ENCODE measurements around the gene ZNF469. TPM values are rescaled to one million over a fixed set of nuclear protein-coding genes. Genes with fewer than 3 reads are reported as not detected.

Gene ZNF469
- total RNA-seq, 4 donors from 2014 or later: 0.87 to 1.8 (median 1.1) TPM

DNA sequence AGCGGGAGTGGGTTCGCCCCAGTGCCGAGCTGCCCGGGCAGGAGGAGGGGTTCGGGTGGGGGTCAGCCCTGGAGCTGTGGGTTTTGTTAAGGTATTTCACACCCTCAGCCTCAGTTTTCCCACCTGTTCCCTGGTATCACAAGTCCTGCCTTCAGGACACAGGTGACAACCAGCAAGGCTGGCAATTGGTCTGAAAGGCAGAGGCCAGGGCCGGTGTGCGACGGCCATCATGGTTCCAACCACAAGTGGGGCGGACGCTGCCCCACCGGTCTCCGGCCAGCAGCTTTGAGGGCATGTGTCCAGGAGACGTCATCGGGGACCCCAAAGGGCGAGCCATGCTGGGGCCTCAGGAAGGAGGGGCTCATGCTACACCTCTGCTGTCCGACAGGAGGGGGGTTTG, 10.8 kb downstream of the ZNF469 start:
- Histone ChIP-seq H3K4me1 (peaks cover 0 to 5% (median 0%) of the 10 kb centered on the region in 4 donors), H3K9me3 (no peaks in the 10 kb centered on the region), H3K36me3 (no peaks in the 10 kb centered on the region), H3K27ac (peak overlapping the region in 1 of 4 donors; percentile 13), H3K4me3 (no peak overlapping the region), H3K27me3 (no peaks in the 10 kb centered on the region)
- no peak for TF ChIP-seq POLR2A (IDR thresholded peaks at IDR 0.05)
- TF ChIP-seq, protein P1, sequence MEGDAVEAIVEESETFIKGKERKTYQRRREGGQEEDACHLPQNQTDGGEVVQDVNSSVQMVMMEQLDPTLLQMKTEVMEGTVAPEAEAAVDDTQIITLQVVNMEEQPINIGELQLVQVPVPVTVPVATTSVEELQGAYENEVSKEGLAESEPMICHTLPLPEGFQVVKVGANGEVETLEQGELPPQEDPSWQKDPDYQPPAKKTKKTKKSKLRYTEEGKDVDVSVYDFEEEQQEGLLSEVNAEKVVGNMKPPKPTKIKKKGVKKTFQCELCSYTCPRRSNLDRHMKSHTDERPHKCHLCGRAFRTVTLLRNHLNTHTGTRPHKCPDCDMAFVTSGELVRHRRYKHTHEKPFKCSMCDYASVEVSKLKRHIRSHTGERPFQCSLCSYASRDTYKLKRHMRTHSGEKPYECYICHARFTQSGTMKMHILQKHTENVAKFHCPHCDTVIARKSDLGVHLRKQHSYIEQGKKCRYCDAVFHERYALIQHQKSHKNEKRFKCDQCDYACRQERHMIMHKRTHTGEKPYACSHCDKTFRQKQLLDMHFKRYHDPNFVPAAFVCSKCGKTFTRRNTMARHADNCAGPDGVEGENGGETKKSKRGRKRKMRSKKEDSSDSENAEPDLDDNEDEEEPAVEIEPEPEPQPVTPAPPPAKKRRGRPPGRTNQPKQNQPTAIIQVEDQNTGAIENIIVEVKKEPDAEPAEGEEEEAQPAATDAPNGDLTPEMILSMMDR (IDR thresholded peaks at IDR 0.05): no peak
- TF ChIP-seq EP300 (IDR thresholded peaks at IDR 0.05): no peak
- DNase-seq (ENCODE audit: low spot score in 2 of 2): no peak
- 88 to 90% methylated on average over 16 of the region's 16 CpGs for WGBS, 2 donors

- H3K9me3 ChIP-seq: no peaks in the 10 kb centered on the region
- no peak overlapping the region for H3K27ac ChIP-seq
- no peaks in the 10 kb centered on the region for H3K27me3 ChIP-seq
- H3K4me1 ChIP-seq: no peaks in the 10 kb centered on the region
- DNase-seq (ENCODE audit: low spot score in 2 of 2): no peak
- no peaks in the 10 kb centered on the region for H3K36me3 ChIP-seq
- H3K4me3 ChIP-seq: no peak overlapping the region
- 88 to 91% methylated on average over 10 to 12 of the region's 12 CpGs for WGBS, 2 donors
- no peak for TF ChIP-seq EP300 (IDR thresholded peaks at IDR 0.05)
- TF ChIP-seq, protein P1 (IDR thresholded peaks at IDR 0.05): no peak
- no peak for TF ChIP-seq POLR2A (IDR thresholded peaks at IDR 0.05)
These were observed 11.7 kb downstream of the ZNF469 start for GRCh38 chr16:88394426-88394825.

- Histone ChIP-seq H3K27me3 (no peaks in the 10 kb centered on the region), H3K36me3 (no peaks in the 10 kb centered on the region), H3K27ac (no peak overlapping the region), H3K9me3 (no peaks in the 10 kb centered on the region), H3K4me3 (no peak overlapping the region), H3K4me1 (no peaks in the 10 kb centered on the region)
- TF ChIP-seq POLR2A (IDR thresholded peaks at IDR 0.05) (no peak), EP300 (IDR thresholded peaks at IDR 0.05) (no peak)
- TF ChIP-seq, protein P1 (IDR thresholded peaks at IDR 0.05): no peak
- DNase-seq (ENCODE audit: low spot score in 2 of 2): no peak
- WGBS, 2 donors: 84 to 89% methylated on average over 21 of the region's 21 CpGs
These were observed 13.2 kb downstream of the ZNF469 start for GRCh38 chr16:88395669-88396584.

- DNase-seq (ENCODE audit: low spot score in 2 of 2): no peak
- no peaks in the 10 kb centered on the region for H3K9me3 ChIP-seq
- no peaks in the 10 kb centered on the region for H3K4me1 ChIP-seq
- no peak for TF ChIP-seq POLR2A (IDR thresholded peaks at IDR 0.05)
- TF ChIP-seq, protein P1 (IDR thresholded peaks at IDR 0.05): no peak
- TF ChIP-seq EP300 (IDR thresholded peaks at IDR 0.05): no peak
- no peak overlapping the region for H3K4me3 ChIP-seq
- H3K36me3 ChIP-seq: no peaks in the 10 kb centered on the region
- no peak overlapping the region for H3K27ac ChIP-seq
- no peaks in the 10 kb centered on the region for H3K27me3 ChIP-seq
- 78 to 93% methylated on average over 20 of the region's 20 CpGs for WGBS, 2 donors
These were observed 15.6 kb downstream of the ZNF469 start for GRCh38 chr16:88398170-88398873.

DNA sequence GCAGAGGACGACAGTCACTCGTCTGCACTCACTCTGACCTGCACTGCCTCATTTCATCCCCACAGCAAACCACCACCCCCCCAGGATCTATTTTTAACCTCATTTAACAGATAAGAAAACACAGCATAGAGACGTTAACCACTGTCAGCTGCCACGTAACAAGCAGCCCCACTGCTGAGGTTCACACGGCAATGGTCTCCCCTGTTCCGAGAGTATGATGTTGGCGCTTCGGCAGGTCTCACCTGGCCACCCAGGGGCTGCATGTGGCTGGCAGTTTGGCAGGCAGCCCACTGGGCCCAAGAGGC, 16.1 kb downstream of the ZNF469 start:
- H3K27ac ChIP-seq: no peak overlapping the region
- H3K4me3 ChIP-seq: no peak overlapping the region
- no peaks in the 10 kb centered on the region for H3K36me3 ChIP-seq
- TF ChIP-seq POLR2A (IDR thresholded peaks at IDR 0.05) (no peak), EP300 (IDR thresholded peaks at IDR 0.05) (no peak)
- TF ChIP-seq, protein P1 (IDR thresholded peaks at IDR 0.05): no peak
- no peak for DNase-seq (ENCODE audit: low spot score in 2 of 2)
- WGBS, 2 donors: 82% methylated on average over 8 of the region's 8 CpGs
- H3K4me1 ChIP-seq: no peaks in the 10 kb centered on the region
- no peaks in the 10 kb centered on the region for H3K9me3 ChIP-seq
- no peaks in the 10 kb centered on the region for H3K27me3 ChIP-seq
